Activated naive CD4-positive, alpha-beta T cell treated with anti-CD3 and anti-CD28 coated beads for 36 hours (primary cell): Measurements from ENCODE around the gene ZNF83. TPM values are rescaled to one million over a fixed set of nuclear protein-coding genes. Genes with fewer than 3 reads are reported as not detected.

Source experiments
- total RNA-seq, 2 experiments: library from RNA; stranded (reverse); gene quantifications; one replicate each; pipeline ENCODE4 v1.2.3, GENCODE V29; 2021

The ZNF83 gene
- total RNA-seq, 2 experiments from 2014 or later = 23.3 to 23.9 TPM

Other genes with a start within 250 kb of the ZNF83 start
- 1 to 10 TPM; 2.9 to 3.7 TPM for gene ZNF528, start 240.5 kb downstream of the ZNF83 start, total RNA-seq
- gene ZNF534, start 209.2 kb downstream of the ZNF83 start, total RNA-seq = not detected
- gene ZNF578, start 184.8 kb downstream of the ZNF83 start, total RNA-seq = under 1 TPM; 0.32 to 0.36 TPM
- 10 to 100 TPM; 19.1 to 20.1 TPM for gene ZNF808, start 110.7 kb downstream of the ZNF83 start, total RNA-seq
- gene ZNF701, start 68.1 kb downstream of the ZNF83 start, total RNA-seq = 10 to 100 TPM; 13.8 to 15.0 TPM
- 10 to 100 TPM; 10.4 to 12.1 TPM for gene ZNF611, start 96.7 kb upstream of the ZNF83 start, total RNA-seq
- gene ZNF600, start 148.4 kb upstream of the ZNF83 start, total RNA-seq = 1 to 10 TPM; 4.8 to 4.9 TPM
- gene ZNF28, start 183.3 kb upstream of the ZNF83 start, total RNA-seq = 1 to 10 TPM; 7.1 to 8.9 TPM
- gene ZNF468, start 219.3 kb upstream of the ZNF83 start, total RNA-seq = 1 to 10 TPM; 7.4 to 8.0 TPM